HepG2 (cell line): ENCODE measurements around the gene INSR. TPM values are rescaled to one million over a fixed set of nuclear protein-coding genes. Genes with fewer than 3 reads are reported as not detected.
A peak's percentile ranks its signal among the peaks of the same experiment; 100 is the strongest.

ENCODE experiments used
- FLYWCH1 ChIP-seq: sonication (generic); formaldehyde crosslinking; IDR thresholded peaks from 2 replicates; pipeline ENCODE4 v1.8.1; 2023; ENCODE audit warnings: mild to moderate bottlenecking, missing genetic modification reagents
- FOXJ3 ChIP-seq: sonication (generic); formaldehyde crosslinking; IDR thresholded peaks from 2 replicates; pipeline ENCODE4 v1.4.0; 2020; ENCODE audit warnings: missing genetic modification reagents, mild to moderate bottlenecking, borderline replicate concordance
- GTF3A ChIP-seq: sonication (generic); formaldehyde crosslinking; conservative IDR thresholded peaks from 2 replicates; pipeline ENCODE4 v1.4.0; 2020; ENCODE audit warnings: mild to moderate bottlenecking, missing genetic modification reagents
- HMG20B ChIP-seq: conservative IDR thresholded peaks from 2 replicates; pipeline ENCODE4 v1.6.1; 2016; ENCODE audit warnings: missing genetic modification reagents, missing compliant biosample characterization
- PHF21A ChIP-seq: sonication (generic); formaldehyde crosslinking; IDR thresholded peaks from 2 replicates; pipeline ENCODE4 v1.5.0; 2020; ENCODE audit warnings: mild to moderate bottlenecking, missing genetic modification reagents
- TAF15 ChIP-seq: fragments of 200-400 bp; formaldehyde crosslinking; IDR thresholded peaks from one replicate; pipeline ENCODE4 v1.6.1; 2018; ENCODE audit warnings: mild to moderate bottlenecking, low read depth, low read length; ENCODE audit not compliant: poor library complexity, severe bottlenecking
- ZBTB21 ChIP-seq: sonication (generic); formaldehyde crosslinking; IDR thresholded peaks from 2 replicates; pipeline ENCODE4 v1.4.0; 2020; ENCODE audit warnings: missing genetic modification reagents
- ZC3H4 ChIP-seq: sonication (generic); formaldehyde crosslinking; IDR thresholded peaks from 2 replicates; pipeline ENCODE4 v1.4.0; 2020; ENCODE audit warnings: missing genetic modification reagents, borderline replicate concordance
- ZEB1 ChIP-seq: IDR thresholded peaks from 2 replicates; pipeline ENCODE4 v1.6.1; 2012; ENCODE audit warnings: mild to moderate bottlenecking, low read depth, inconsistent platforms; ENCODE audit not compliant: insufficient replicate concordance
- ZNF629 ChIP-seq: sonication (generic); formaldehyde crosslinking; conservative IDR thresholded peaks from 2 replicates; pipeline ENCODE4 v1.5.0; 2020; ENCODE audit warnings: missing genetic modification reagents
- ZNF776 ChIP-seq: sonication (generic); formaldehyde crosslinking; IDR thresholded peaks from 2 replicates; pipeline ENCODE4 v1.4.0; 2020; ENCODE audit warnings: mild to moderate bottlenecking, missing genetic modification reagents
- polyA plus RNA-seq, 8 experiments: library from polyadenylated mRNA; depleted of rRNA in 3 of 8; stranded (reverse) in 7 of 8; unstranded in 1 of 8; fragments of >200 nt; fragmentation: Illumina TruSeq in 4 of 8; extraction: Trizol in 4 of 8; gene quantifications; 2 replicates each; pipeline versions ENCODE4 v1.2.1 to v1.2.3, GENCODE V29; 2011 to 2016; ENCODE audit warnings: low read depth in 4 of 8, missing spikeins in 1 of 8, mixed read lengths in 1 of 8; ENCODE audit not compliant: insufficient read depth in 1 of 8
- total RNA-seq, 5 experiments: library from RNA; depleted of rRNA; stranded (reverse); fragments of >200 nt; fragmentation: Illumina TruSeq; extraction: Trizol; gene quantifications; 2 replicates each; pipeline ENCODE4 v1.2.3, GENCODE V29; 2016; ENCODE audit warnings: low read depth in 1 of 5
- TF ChIP-seq, protein P1 (sequence below), 2 experiments: sonication (generic) in 1 of 2; formaldehyde crosslinking in 1 of 2; IDR thresholded peaks; 2 replicates each; pipeline versions ENCODE4 v1.4.0 to v1.6.1; 2016 to 2020; ENCODE audit warnings: borderline replicate concordance in 1 of 2, low read depth in 1 of 2, mild to moderate bottlenecking in 1 of 2, missing genetic modification reagents in 1 of 2
- TF ChIP-seq, protein P2 (sequence below): sonication (generic); formaldehyde crosslinking; IDR thresholded peaks from 2 replicates; pipeline ENCODE4 v1.4.0; 2020; ENCODE audit warnings: missing genetic modification reagents
- TF ChIP-seq, protein P3 (sequence below), 2 experiments: sonication (generic) in 1 of 2; formaldehyde crosslinking in 1 of 2; IDR thresholded peaks; 2 replicates each; pipeline versions ENCODE4 v1.6.1 to v1.9.0; 2014 to 2022; ENCODE audit warnings: antibody characterized with exemption in 1 of 2, borderline replicate concordance in 1 of 2, inconsistent platforms in 1 of 2, low read depth in 1 of 2, missing genetic modification reagents in 1 of 2

Gene INSR
- total and polyA plus RNA-seq, 2 of the 13 experiments (the other 11 are each of a cell fraction or from before 2014, with no cell fraction given), result 24.2 to 29.8 TPM

DNA sequence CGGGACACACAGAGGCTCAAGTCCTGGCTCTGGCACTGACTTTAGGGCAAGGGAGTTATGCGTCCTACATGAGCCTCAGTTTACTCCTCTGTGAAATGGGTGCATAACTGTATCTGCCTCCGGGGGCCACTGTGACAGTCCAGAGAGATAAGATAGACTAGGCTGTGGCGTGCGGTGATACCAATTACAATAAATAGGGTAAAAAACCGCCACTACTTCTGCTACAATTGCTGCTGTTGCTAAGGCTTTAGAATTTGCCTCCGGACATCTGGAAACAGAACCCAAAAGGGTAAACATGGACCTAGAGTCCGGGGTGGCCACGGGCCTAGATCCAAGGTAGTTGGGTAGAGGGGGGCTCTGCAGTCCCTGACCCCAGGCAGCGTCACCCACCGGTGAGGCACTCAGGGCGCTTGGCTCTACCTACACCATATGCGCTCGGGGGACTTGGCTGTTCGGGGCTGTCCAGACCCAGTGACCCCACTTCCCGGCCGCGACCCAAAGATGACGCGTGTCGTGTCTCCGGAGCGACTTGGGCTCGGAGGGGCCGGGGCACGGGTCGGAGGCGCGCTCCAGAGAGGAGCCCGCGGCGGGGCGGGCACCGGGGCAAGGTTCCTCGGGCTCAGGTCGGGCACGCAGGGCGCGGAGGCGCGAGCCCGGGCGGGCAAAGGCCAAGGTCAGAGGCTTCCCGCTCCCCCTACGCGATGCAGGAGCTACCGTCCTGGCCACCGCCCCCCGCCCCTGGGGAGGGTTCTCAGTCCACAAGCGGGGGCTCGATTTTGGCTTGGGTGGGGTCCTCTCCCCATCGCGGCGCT is 1.1 kb downstream of the INSR start (continued):
- TF ChIP-seq PHF21A (no peak), ZNF629 (CRISPR knock-in tag) (peak; percentile 99), HMG20B (CRISPR knock-in tag) (no peak), ZC3H4 (CRISPR knock-in tag) (no peak), GTF3A (CRISPR knock-in tag) (no peak), FOXJ3 (CRISPR knock-in tag) (no peak), FLYWCH1 (no peak), ZEB1 (no peak), TAF15 (peak; percentile 43), ZNF776 (no peak), ZBTB21 (no peak)
- TF ChIP-seq, protein P1, sequence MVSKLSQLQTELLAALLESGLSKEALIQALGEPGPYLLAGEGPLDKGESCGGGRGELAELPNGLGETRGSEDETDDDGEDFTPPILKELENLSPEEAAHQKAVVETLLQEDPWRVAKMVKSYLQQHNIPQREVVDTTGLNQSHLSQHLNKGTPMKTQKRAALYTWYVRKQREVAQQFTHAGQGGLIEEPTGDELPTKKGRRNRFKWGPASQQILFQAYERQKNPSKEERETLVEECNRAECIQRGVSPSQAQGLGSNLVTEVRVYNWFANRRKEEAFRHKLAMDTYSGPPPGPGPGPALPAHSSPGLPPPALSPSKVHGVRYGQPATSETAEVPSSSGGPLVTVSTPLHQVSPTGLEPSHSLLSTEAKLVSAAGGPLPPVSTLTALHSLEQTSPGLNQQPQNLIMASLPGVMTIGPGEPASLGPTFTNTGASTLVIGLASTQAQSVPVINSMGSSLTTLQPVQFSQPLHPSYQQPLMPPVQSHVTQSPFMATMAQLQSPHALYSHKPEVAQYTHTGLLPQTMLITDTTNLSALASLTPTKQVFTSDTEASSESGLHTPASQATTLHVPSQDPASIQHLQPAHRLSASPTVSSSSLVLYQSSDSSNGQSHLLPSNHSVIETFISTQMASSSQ (IDR thresholded peaks at IDR 0.05; ENCODE audit: low read depth), result no peak
- TF ChIP-seq, protein P1 (CRISPR knock-in tag; IDR thresholded peaks at IDR 0.05; ENCODE audit: borderline replicate concordance), result no peak
- TF ChIP-seq, protein P2, sequence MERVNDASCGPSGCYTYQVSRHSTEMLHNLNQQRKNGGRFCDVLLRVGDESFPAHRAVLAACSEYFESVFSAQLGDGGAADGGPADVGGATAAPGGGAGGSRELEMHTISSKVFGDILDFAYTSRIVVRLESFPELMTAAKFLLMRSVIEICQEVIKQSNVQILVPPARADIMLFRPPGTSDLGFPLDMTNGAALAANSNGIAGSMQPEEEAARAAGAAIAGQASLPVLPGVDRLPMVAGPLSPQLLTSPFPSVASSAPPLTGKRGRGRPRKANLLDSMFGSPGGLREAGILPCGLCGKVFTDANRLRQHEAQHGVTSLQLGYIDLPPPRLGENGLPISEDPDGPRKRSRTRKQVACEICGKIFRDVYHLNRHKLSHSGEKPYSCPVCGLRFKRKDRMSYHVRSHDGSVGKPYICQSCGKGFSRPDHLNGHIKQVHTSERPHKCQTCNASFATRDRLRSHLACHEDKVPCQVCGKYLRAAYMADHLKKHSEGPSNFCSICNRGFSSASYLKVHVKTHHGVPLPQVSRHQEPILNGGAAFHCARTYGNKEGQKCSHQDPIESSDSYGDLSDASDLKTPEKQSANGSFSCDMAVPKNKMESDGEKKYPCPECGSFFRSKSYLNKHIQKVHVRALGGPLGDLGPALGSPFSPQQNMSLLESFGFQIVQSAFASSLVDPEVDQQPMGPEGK (CRISPR knock-in tag), result peak; percentile 86
- TF ChIP-seq, protein P3, sequence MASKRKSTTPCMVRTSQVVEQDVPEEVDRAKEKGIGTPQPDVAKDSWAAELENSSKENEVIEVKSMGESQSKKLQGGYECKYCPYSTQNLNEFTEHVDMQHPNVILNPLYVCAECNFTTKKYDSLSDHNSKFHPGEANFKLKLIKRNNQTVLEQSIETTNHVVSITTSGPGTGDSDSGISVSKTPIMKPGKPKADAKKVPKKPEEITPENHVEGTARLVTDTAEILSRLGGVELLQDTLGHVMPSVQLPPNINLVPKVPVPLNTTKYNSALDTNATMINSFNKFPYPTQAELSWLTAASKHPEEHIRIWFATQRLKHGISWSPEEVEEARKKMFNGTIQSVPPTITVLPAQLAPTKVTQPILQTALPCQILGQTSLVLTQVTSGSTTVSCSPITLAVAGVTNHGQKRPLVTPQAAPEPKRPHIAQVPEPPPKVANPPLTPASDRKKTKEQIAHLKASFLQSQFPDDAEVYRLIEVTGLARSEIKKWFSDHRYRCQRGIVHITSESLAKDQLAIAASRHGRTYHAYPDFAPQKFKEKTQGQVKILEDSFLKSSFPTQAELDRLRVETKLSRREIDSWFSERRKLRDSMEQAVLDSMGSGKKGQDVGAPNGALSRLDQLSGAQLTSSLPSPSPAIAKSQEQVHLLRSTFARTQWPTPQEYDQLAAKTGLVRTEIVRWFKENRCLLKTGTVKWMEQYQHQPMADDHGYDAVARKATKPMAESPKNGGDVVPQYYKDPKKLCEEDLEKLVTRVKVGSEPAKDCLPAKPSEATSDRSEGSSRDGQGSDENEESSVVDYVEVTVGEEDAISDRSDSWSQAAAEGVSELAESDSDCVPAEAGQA (IDR thresholded peaks at IDR 0.05; ENCODE audit: low read depth), result no peak
- TF ChIP-seq, protein P3 (CRISPR knock-in tag; IDR thresholded peaks at IDR 0.05; ENCODE audit: borderline replicate concordance), result no peak
